ENCODE measurements around the gene C3orf49.
A peak's percentile ranks its signal among the peaks of the same experiment; 100 is the strongest.

Gene C3orf49

GRCh38 chr3:63851287-63851686 lies 32.2 kb downstream of the C3orf49 start:
- DNase-seq (ENCODE audit: low read depth in 2 of 2) = no peak

DNA sequence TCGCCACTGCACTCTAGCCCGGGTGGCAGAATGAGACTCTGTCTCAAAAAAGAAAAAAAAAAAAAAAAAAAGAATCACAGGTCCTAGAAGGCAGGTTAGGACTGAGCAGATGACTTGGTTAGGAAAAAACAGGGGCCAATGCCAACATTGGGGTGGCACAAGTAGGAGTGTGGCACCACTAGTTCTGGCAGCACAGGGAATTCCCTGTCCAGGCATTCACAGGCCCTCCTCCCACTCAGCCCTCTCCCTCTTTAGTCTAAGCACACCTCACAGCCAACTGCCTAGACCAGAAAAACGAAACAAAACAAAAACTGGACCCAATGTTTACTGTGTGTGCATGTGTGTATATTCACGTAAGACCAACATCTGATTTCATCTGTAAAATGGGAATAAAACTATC lies 34.0 kb downstream of the C3orf49 start:
- DNase-seq (ENCODE audit: low read depth in 2 of 2) = no peak

- no peak for DNase-seq (ENCODE audit: low read depth in 2 of 2)
Measured at GRCh38 chr3:63855333-63855940, 36.3 kb downstream of the C3orf49 start.

- no peak for DNase-seq (ENCODE audit: low read depth in 2 of 2)
Measured at GRCh38 chr3:63857311-63857710, 38.2 kb downstream of the C3orf49 start.

DNA sequence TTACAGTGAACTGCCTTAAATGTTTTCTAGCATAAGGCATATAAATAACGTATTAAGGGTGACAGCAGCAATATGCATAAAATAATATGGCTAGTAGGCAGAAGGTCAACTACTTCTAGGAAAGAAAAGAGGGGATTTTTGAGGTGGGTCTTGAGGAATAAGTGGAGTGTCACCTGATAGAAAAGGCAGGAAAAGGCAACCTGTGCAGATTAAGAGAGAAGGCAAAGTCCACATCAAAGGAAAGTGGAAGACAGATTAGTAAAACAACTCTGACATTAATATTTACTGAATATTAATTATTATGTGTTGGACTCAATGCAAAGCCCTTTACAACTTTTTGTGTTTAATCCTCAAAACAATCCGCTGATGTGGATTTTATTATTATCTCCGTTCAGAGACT lies 41.7 kb downstream of the C3orf49 start:
- no peak for DNase-seq (ENCODE audit: low read depth in 2 of 2)

DNA sequence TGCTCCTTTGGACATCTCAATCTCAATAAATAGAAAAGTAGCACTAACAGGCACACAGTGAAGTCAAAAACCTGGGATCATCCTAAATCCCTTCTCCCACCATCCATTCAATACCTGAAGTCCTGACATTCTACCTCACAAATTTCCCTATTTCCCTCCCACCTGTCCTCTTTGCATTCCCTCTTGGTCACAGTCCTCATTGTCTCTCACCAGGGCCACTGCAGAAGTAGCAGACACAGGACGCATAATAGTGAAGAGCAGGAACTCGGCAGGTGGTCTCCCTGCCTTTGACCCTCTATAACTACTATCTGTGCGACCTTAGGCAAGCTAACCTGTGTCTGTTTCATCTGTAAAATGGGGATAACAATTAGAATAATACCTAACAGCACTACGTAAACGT lies 42.2 kb downstream of the C3orf49 start:
- DNase-seq (ENCODE audit: low read depth in 2 of 2) = no peak

- DNase-seq (ENCODE audit: low read depth in 2 of 2) = no peak
Measured at GRCh38 chr3:63862804-63863149, 43.7 kb downstream of the C3orf49 start.

DNA sequence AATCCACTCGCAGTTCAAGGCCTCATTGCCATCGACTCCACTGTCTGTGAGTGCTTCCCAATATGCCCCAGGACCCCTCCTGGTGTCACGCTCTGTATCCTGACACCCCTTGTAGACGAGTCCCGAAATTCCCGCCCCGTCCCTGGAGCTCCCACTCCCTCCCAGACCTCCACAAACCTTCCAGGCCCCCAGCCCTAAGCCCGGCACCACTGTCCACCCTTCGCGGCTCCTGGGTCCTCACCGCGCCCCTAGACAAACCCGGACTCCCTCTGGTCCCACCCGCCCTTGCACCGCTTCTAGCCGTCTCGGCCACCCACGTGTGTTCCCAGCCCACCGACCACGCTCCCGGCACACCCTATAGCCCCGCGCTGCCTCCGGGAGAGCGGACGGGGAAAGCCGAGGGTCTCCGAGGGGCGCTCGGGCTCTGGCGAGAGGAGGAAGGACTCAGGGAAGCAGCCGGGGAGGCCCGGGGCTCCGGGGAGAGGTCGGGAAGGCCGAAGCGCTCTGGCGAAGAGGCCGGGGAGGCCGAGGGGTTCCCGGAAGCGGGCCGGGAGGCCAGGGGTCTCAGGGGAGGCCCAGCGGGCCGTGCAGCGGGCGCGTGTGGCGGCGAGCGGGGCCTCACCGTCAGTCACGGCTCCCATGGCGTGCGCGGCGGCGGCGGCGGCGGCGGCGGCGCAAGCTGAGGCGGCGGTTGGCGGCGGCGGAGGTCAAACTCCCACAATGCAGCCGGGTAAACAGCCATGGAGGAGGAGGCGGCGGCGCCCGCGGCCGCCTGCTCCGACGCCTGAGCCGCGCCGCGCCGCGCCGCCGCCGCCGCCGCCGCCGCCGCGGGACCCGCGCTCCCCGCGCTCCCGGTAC lies 44.3 kb downstream of the C3orf49 start, which contains the start of the genes ATXN7 and THOC7:
Gene ATXN7, plus strand, starts transcription at position 718 of the 858 bp plus-strand sequence. CDS start 48,732 bp downstream, outside the sequence.
Gene THOC7, minus strand, starts transcription at position 656 of the 858 bp plus-strand sequence. Its CDS starts 15 bp downstream, at position 641.
- peak; percentile 53 for DNase-seq (ENCODE audit: low read depth in 2 of 2)

- DNase-seq (ENCODE audit: low read depth in 2 of 2) = peak; percentile 17 to 24
Measured at GRCh38 chr3:63864008-63864964, 45.2 kb downstream of the C3orf49 start.

DNA sequence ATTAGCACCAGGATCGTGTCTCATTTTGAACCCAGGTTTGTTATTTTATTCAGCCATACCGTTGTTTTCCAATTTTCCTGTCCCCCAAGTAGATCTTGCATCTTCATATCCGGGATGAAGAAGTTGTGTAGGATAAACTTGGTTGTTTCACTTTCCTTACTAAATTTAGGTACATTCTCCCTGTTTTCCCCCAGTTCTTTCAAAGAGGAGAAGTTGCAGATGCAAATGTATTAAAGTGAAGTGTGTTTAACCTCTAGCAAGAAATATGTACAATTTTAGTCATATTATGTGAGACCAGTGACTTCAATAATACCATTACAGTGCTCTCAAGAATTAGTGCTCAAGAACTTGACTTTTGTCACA lies 45.8 kb downstream of the C3orf49 start:
- no peak for DNase-seq (ENCODE audit: low read depth in 2 of 2)

GRCh38 chr3:63867225-63867624 lies 48.1 kb downstream of the C3orf49 start:
- no peak for DNase-seq (ENCODE audit: low read depth in 2 of 2)

GRCh38 chr3:63869940-63870614 lies 51.0 kb downstream of the C3orf49 start:
- DNase-seq (ENCODE audit: low read depth in 2 of 2) = no peak

- no peak for DNase-seq (ENCODE audit: low read depth in 2 of 2)
Measured at GRCh38 chr3:63870615-63871005, 51.5 kb downstream of the C3orf49 start.

DNA sequence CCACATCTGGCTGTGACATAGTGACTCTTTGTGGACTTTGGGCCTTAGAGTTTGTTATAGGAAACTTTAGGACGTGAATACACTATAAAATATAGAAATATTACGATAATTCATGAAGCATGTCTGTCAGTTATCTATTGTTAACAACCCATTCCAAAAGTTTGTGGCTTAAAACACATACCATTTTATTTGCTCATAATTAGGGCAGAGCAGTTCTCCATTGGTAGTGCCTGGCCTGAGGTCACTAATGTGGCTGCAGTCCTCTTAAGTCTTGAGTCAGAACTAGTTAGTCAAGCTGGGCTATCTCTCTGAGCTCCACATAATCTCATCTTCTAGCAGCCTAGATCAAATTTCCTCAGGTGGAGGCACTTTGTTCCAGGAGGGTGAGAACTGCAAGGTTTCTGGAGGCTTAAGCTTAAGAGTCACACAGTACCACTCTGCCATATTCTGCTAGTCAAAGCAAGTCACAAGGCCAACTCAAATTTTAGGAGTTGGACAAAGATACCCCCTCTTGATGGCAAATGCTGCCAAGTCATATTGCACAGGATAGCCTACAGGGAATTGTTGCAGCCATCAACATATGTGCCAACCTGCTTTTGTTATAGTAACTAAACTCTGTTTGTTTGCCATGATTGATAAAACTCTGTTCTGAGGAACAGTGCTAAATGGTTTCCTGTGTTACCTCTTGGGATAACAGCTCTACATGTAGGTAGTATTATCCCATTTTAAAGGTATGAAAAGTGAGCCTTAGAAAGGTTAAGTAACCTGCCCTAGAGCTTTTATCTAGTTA lies 53.2 kb downstream of the C3orf49 start:
- DNase-seq (ENCODE audit: low read depth in 2 of 2) = no peak

- no peak for DNase-seq (ENCODE audit: low read depth in 2 of 2)
Measured at GRCh38 chr3:63874769-63875168, 55.7 kb downstream of the C3orf49 start.

GRCh38 chr3:63875510-63875909 lies 56.4 kb downstream of the C3orf49 start:
- DNase-seq (ENCODE audit: low read depth in 2 of 2) = no peak

- no peak for DNase-seq (ENCODE audit: low read depth in 2 of 2)
Measured at GRCh38 chr3:63876260-63876659, 57.2 kb downstream of the C3orf49 start.

- no peak for DNase-seq (ENCODE audit: low read depth in 2 of 2)
Measured at GRCh38 chr3:63877737-63878393, 58.8 kb downstream of the C3orf49 start.

DNA sequence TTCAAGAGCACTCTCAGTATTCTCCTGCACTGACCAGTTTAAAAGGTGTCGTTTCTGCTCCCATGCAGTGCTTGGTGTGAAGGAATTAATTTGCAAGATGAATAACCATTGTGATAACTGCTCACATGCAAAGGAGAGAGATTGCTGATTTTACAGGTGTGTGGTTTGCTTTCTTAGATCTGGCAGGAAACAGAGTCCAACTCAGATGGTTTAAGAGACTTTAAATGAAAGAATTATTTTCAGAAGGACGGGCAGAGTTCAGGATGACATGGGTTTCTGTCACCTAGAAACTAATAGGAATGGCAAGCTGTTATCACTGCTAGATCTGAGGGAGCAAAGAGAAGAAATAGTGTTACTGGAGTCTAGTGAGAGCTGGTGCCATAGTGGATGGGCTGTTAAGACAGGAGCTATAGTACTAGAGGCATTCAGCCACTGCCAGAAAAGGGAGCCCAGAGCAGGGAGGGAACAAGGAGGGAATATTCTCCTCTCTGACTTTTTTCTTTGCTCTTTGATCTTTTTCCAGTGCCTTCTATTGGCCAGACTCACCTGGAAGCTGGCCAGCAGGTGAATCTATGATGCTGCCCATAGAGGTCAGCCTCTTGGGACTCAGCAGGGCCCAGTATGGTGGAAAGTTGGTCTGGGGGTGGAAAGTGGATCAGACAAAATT lies 59.4 kb downstream of the C3orf49 start:
- DNase-seq (ENCODE audit: low read depth in 2 of 2) = no peak

DNA sequence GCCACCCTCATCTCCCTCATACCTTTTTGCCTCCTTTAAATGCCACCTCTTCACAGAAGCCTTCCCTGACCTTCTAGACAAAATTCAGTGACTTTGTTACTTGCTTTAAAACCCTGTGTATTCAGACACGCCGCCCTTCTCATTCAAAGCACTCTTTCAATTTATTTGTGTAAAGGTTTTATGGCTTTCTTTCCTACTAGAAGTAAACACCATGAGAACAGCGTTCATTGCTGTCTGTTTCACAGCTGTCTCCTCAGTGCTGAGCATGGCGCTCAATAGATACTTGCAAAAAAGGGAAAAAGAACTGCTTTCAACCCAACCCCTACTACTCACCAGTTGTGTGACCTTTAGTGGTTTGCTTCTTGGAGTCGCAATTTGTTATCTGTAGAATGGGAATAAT lies 61.6 kb downstream of the C3orf49 start:
- no peak for DNase-seq (ENCODE audit: low read depth in 2 of 2)

All from stimulated activated CD4-positive, alpha-beta T cell treated with anti-CD3 and anti-CD28 coated beads, Interleukin-4, amount 100 ng/mL, for 48 hours (primary cell).